ENCODE data around the gene TTC16. TPM values are rescaled to one million over a fixed set of nuclear protein-coding genes. Genes with fewer than 3 reads are reported as not detected.

The TTC16 gene
- total RNA-seq, 1 donor from 2014 or later: 0.07 TPM

DNA sequence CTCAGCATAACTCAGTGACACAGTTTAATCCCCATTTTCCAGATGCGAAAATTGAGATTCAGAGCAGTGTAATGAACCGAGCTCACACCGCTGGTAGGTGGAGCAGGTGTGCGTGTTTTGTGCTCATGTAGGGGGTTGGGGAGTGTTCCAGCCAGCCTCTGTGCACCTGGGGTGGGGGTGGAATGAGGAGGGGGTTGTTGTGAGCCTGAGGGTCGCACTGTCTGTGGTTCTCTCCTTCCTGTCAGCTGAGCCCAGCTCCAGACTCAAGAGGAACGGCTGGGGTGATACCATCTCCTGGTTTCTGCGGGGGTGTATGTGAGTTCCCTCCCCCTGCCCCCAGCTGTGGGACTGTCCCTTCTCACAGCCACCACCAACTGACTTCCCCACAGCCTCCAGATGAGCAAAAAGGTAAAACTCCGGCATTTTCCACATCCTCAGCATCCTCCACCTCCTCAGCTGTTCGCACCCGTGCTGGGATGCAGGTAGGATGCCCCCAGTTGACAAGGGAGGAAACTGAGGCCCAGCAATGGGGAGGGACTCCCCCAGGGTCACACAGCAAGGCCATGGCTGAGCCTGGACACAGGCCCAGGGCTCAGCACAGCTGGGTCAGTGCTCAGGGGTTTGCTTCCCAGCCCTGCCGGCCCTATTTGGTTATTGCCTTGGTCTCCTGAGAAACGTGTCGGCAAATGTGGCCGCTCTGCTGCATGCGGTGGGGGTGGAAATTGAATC, 60.5 kb downstream of the TTC16 start:
- no peak overlapping the region for H3K4me3 Mint-ChIP-seq (ENCODE audit: low read depth)
- no peaks in the 10 kb centered on the region for H3K4me1 Mint-ChIP-seq (ENCODE audit: low read depth)
- no peak overlapping the region for H3K27ac Mint-ChIP-seq
- no peaks in the 10 kb centered on the region for H3K36me3 Mint-ChIP-seq (ENCODE audit: insufficient read depth)
- TF ChIP-seq, protein P1, sequence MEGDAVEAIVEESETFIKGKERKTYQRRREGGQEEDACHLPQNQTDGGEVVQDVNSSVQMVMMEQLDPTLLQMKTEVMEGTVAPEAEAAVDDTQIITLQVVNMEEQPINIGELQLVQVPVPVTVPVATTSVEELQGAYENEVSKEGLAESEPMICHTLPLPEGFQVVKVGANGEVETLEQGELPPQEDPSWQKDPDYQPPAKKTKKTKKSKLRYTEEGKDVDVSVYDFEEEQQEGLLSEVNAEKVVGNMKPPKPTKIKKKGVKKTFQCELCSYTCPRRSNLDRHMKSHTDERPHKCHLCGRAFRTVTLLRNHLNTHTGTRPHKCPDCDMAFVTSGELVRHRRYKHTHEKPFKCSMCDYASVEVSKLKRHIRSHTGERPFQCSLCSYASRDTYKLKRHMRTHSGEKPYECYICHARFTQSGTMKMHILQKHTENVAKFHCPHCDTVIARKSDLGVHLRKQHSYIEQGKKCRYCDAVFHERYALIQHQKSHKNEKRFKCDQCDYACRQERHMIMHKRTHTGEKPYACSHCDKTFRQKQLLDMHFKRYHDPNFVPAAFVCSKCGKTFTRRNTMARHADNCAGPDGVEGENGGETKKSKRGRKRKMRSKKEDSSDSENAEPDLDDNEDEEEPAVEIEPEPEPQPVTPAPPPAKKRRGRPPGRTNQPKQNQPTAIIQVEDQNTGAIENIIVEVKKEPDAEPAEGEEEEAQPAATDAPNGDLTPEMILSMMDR (IDR thresholded peaks at IDR 0.05; ENCODE audit: unreplicated experiment): no peak
- H3K9me3 Mint-ChIP-seq (ENCODE audit: low read depth): no peaks in the 10 kb centered on the region
- DNase-seq (ENCODE audit: low spot score, unreplicated experiment): no peak
- H3K27me3 Mint-ChIP-seq: peaks cover 14% of the 10 kb centered on the region

DNA sequence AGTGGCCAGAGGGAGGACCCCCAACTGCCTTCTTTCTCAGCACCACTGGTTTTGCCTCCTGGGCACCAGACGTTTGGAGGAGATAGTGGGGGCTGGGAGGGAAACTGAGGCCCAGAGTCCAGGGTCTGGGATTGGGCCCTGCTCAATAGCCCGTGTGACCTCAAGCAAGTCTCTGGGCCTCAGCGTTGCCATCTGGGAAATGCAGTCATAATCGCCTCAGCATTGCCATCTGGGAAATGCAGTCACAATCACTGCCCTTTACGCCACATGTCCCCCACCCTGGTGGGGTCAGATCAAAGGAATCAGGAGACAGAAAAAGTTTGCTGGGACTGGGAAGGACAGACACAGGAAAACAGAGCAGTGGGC, 61.0 kb downstream of the TTC16 start:
- Mint-ChIP-seq H3K27ac (no peak overlapping the region), H3K4me3 (ENCODE audit: low read depth) (no peak overlapping the region), H3K4me1 (ENCODE audit: low read depth) (no peaks in the 10 kb centered on the region), H3K9me3 (ENCODE audit: low read depth) (no peaks in the 10 kb centered on the region), H3K27me3 (peaks cover 12% of the 10 kb centered on the region), H3K36me3 (ENCODE audit: insufficient read depth) (no peaks in the 10 kb centered on the region)
- TF ChIP-seq, protein P1 (IDR thresholded peaks at IDR 0.05; ENCODE audit: unreplicated experiment): no peak
- DNase-seq (ENCODE audit: low spot score, unreplicated experiment): no peak

DNA sequence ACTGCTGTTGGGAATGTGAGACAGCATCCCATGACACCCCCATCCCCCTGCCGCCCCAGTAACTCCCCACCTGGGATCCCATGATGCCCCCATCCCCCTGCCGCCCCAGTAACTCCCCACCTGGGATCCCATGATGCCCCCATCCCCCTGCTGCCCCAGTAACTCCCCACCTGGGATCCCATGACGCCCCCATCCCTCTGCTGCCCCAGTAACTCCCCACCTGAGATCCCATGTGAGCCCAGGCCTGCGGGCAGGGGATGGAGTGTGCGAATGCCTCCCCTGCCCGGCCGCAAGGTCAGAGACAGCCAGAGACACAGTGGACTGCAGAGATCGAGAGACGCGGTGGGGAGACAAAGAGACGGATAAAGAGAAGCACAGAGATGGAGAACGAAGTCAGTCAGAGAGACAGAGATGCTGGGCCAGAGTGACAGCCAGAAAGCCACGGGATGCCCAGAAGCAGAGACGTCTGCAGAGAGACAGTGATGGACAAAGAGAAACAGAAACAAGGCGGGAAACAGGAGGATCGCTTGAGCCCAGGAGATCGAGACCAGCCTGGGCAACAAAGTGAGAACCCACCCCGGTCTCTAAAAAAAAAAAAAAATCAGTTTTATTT, 61.6 kb downstream of the TTC16 start:
- DNase-seq (ENCODE audit: low spot score, unreplicated experiment): no peak
- H3K4me1 Mint-ChIP-seq (ENCODE audit: low read depth): no peaks in the 10 kb centered on the region
- no peak overlapping the region for H3K27ac Mint-ChIP-seq
- no peaks in the 10 kb centered on the region for H3K9me3 Mint-ChIP-seq (ENCODE audit: low read depth)
- peaks cover 12% of the 10 kb centered on the region for H3K27me3 Mint-ChIP-seq
- no peaks in the 10 kb centered on the region for H3K36me3 Mint-ChIP-seq (ENCODE audit: insufficient read depth)
- TF ChIP-seq, protein P1 (IDR thresholded peaks at IDR 0.05; ENCODE audit: unreplicated experiment): no peak
- no peak overlapping the region for H3K4me3 Mint-ChIP-seq (ENCODE audit: low read depth)

DNA sequence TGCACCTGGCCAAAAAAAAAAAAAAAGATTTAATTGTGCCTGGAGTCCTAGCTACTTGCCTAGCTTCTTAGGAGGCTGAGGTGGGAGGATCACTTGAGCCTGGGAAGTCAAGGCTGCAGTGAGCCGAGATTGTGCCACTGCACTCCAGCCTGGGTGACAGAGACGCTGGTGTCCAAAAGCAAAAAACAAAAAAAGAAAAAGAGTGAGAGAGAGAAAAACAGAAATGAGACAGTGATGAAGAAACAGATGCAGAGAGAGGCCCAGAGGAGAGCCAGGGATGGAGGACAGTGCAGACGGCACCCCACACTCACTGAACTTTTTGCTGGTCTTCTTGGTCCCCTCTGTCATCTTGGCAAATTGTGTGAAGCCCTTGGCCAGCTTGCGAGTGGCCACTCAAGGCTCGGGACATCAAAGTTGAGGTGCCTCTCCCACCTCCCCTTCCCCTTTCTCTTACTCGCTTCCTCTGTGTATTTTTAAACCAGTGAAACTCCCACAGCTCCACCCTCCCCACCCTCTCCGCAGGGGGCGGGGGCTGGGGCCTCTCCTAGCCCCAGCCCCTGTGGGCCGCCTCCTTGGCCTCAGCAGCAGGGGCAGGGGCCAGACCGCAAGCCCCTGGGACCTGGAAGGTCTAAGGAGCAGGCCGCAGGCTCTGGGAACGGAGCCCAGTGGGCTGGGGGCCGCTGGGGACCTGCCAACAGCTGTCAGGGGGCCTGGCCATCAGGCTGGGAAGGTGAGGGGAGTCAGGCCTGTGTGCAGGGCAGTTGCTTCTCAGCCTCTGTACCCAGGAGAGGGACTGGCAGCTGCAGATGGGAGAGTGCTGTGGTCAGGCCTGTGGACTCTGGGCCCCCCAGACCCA, 62.6 kb downstream of the TTC16 start, which contains the start of gene SH2D3C:
SH2D3C (minus strand) TSS at position 387 of the 856 bp plus-strand sequence; CDS start at position 348, 39 bp downstream.
- Mint-ChIP-seq H3K4me1 (ENCODE audit: low read depth) (no peaks in the 10 kb centered on the region), H3K27me3 (peaks cover 9% of the 10 kb centered on the region), H3K9me3 (ENCODE audit: low read depth) (no peaks in the 10 kb centered on the region), H3K36me3 (ENCODE audit: insufficient read depth) (no peaks in the 10 kb centered on the region), H3K4me3 (ENCODE audit: low read depth) (no peak within 1 kb of the TSS), H3K27ac (no peak within 1 kb of the TSS)
- TF ChIP-seq, protein P1 (IDR thresholded peaks at IDR 0.05; ENCODE audit: unreplicated experiment): no peak
- DNase-seq (ENCODE audit: low spot score, unreplicated experiment): no peak
